ENCODE data around the gene KRTAP9-4. TPM values are rescaled to one million over a fixed set of nuclear protein-coding genes. Genes with fewer than 3 reads are reported as not detected.
"Not testable (repeated sequence)": the region's sequence is repeated elsewhere in the genome, so short reads cannot be mapped to it uniquely, and the experiment has no call there.

The KRTAP9-4 gene
- total RNA-seq, 1 donor from 2014 or later: not detected

- no peak for TF ChIP-seq CTCF (IDR thresholded peaks at IDR 0.05; ENCODE audit: insufficient read depth, low read length, severe bottlenecking)
- peaks cover 2% of the 10 kb centered on the region for H3K27me3 ChIP-seq (ENCODE audit: control insufficient read depth, insufficient read depth, low read length)
- DNase-seq (ENCODE audit: low read depth) (no peak), FAIRE-seq (no peak)
- no peak overlapping the region for H3K4me3 ChIP-seq (ENCODE audit: low read depth, low read length)
- no peaks in the 10 kb centered on the region for H3K36me3 ChIP-seq (ENCODE audit: control insufficient read depth, insufficient read depth, low read length)
Observed at GRCh38 chr17:41230094-41230493, 19.4 kb upstream of the KRTAP9-4 start.

- Histone ChIP-seq H3K4me3 (ENCODE audit: low read depth, low read length) (no peak overlapping the region), H3K36me3 (ENCODE audit: control insufficient read depth, insufficient read depth, low read length) (no peaks in the 10 kb centered on the region), H3K27me3 (ENCODE audit: control insufficient read depth, insufficient read depth, low read length) (peaks cover 2% of the 10 kb centered on the region)
- TF ChIP-seq CTCF (IDR thresholded peaks at IDR 0.05; ENCODE audit: insufficient read depth, low read length, severe bottlenecking): no peak
- DNase-seq (ENCODE audit: low read depth): no peak
- FAIRE-seq: no peak
Observed at GRCh38 chr17:41231731-41232130, 17.8 kb upstream of the KRTAP9-4 start.

- not testable (repeated sequence) for H3K4me3 ChIP-seq (ENCODE audit: low read depth, low read length); H3K27me3 ChIP-seq (ENCODE audit: control insufficient read depth, insufficient read depth, low read length); H3K36me3 ChIP-seq (ENCODE audit: control insufficient read depth, insufficient read depth, low read length); DNase-seq (ENCODE audit: low read depth); FAIRE-seq
Observed at GRCh38 chr17:41232399-41233105, 16.9 kb upstream of the KRTAP9-4 start, which contains the start of gene KRTAP9-3. Gene KRTAP9-3, plus strand, starts transcription at chr17:41232449. Its CDS starts 53 bp downstream, at chr17:41232502.

GRCh38 chr17:41237116-41237515 lies 12.4 kb upstream of the KRTAP9-4 start:
- H3K36me3 ChIP-seq (ENCODE audit: control insufficient read depth, insufficient read depth, low read length); DNase-seq (ENCODE audit: low read depth); H3K27me3 ChIP-seq (ENCODE audit: control insufficient read depth, insufficient read depth, low read length); H3K4me3 ChIP-seq (ENCODE audit: low read depth, low read length); FAIRE-seq: not testable (repeated sequence)

- not testable (repeated sequence) for H3K4me3 ChIP-seq (ENCODE audit: low read depth, low read length); H3K27me3 ChIP-seq (ENCODE audit: control insufficient read depth, insufficient read depth, low read length); DNase-seq (ENCODE audit: low read depth); FAIRE-seq; H3K36me3 ChIP-seq (ENCODE audit: control insufficient read depth, insufficient read depth, low read length)
Observed at GRCh38 chr17:41237949-41238437, 11.5 kb upstream of the KRTAP9-4 start, which contains the start of gene KRTAP9-8. Gene KRTAP9-8, plus strand, starts transcription at chr17:41237999. Its CDS starts 53 bp downstream, at chr17:41238052.

- FAIRE-seq; H3K36me3 ChIP-seq (ENCODE audit: control insufficient read depth, insufficient read depth, low read length); H3K27me3 ChIP-seq (ENCODE audit: control insufficient read depth, insufficient read depth, low read length); H3K4me3 ChIP-seq (ENCODE audit: low read depth, low read length); DNase-seq (ENCODE audit: low read depth): not testable (repeated sequence)
Observed at GRCh38 chr17:41246995-41247787, 2.3 kb upstream of the KRTAP9-4 start.

GRCh38 chr17:41251261-41251660 lies 1.8 kb downstream of the KRTAP9-4 start:
- no peak overlapping the region for H3K4me3 ChIP-seq (ENCODE audit: low read depth, low read length)
- FAIRE-seq (no peak), DNase-seq (ENCODE audit: low read depth) (no peak)
- peaks cover 1% of the 10 kb centered on the region for H3K27me3 ChIP-seq (ENCODE audit: control insufficient read depth, insufficient read depth, low read length)
- TF ChIP-seq CTCF (IDR thresholded peaks at IDR 0.05; ENCODE audit: insufficient read depth, low read length, severe bottlenecking): no peak
- no peaks in the 10 kb centered on the region for H3K36me3 ChIP-seq (ENCODE audit: control insufficient read depth, insufficient read depth, low read length)

Measured in bronchial epithelial cell (primary cell).